PFSK-1 (cell line): ENCODE measurements around the gene ZSCAN5B.

ENCODE experiments used
- FOXP2 ChIP-seq: optimal IDR thresholded peaks from 2 replicates; pipeline ENCODE3; 2011; ENCODE audit warnings: borderline replicate concordance, control low read depth, inconsistent platforms; ENCODE audit not compliant: insufficient read depth; ENCODE audit errors: extremely low read length, extremely low read depth
- POLR2AphosphoS5 ChIP-seq: IDR thresholded peaks from 2 replicates; pipeline ENCODE4 v1.6.1; 2012; ENCODE audit warnings: low read depth, mild to moderate bottlenecking, control low read depth, low read length, moderate library complexity
- SIN3A ChIP-seq: IDR thresholded peaks from 2 replicates; pipeline ENCODE4 v1.6.1; 2012; ENCODE audit warnings: mild to moderate bottlenecking, low read length, moderate library complexity, borderline replicate concordance; ENCODE audit not compliant: insufficient read depth
- TAF1 ChIP-seq: IDR thresholded peaks from 2 replicates; pipeline ENCODE4 v1.6.1; 2012; ENCODE audit warnings: low read length, control low read depth, borderline replicate concordance; ENCODE audit not compliant: insufficient read depth
- TF ChIP-seq, protein P1 (sequence below), 2 experiments: IDR thresholded peaks; 2 replicates each; pipeline versions ENCODE4 v1.6.1 to v1.8.0; 2011 to 2012; ENCODE audit warnings: low read depth in 2 of 2, low read length in 2 of 2, control low read depth in 1 of 2, inconsistent platforms in 1 of 2, mild to moderate bottlenecking in 1 of 2, moderate library complexity in 1 of 2; ENCODE audit not compliant: insufficient read depth in 1 of 2

The ZSCAN5B gene

DNA sequence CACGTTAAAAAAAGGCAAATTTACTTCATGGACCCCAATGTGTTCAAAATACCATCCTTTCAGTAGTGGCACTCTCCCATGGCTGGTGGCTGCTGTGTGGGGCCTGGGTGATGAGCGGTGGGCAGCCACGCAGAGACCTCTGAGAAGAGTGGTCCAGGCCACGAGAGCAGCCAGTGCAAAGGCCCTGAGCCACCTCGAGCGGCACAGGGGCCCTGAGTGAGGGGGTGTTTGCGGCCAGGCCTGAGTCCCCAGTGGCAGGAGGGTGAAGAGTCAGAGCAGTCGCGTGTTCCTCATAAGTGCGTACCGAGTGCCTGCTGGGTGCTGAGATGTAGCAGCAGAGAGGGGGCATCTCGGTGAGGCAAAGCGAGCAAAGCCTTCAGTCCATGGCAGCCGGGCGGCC, 49.5 kb downstream of the ZSCAN5B start:
- TF ChIP-seq TAF1 (no peak), FOXP2 (no peak), SIN3A (no peak), POLR2AphosphoS5 (no peak)
- TF ChIP-seq, protein P1, sequence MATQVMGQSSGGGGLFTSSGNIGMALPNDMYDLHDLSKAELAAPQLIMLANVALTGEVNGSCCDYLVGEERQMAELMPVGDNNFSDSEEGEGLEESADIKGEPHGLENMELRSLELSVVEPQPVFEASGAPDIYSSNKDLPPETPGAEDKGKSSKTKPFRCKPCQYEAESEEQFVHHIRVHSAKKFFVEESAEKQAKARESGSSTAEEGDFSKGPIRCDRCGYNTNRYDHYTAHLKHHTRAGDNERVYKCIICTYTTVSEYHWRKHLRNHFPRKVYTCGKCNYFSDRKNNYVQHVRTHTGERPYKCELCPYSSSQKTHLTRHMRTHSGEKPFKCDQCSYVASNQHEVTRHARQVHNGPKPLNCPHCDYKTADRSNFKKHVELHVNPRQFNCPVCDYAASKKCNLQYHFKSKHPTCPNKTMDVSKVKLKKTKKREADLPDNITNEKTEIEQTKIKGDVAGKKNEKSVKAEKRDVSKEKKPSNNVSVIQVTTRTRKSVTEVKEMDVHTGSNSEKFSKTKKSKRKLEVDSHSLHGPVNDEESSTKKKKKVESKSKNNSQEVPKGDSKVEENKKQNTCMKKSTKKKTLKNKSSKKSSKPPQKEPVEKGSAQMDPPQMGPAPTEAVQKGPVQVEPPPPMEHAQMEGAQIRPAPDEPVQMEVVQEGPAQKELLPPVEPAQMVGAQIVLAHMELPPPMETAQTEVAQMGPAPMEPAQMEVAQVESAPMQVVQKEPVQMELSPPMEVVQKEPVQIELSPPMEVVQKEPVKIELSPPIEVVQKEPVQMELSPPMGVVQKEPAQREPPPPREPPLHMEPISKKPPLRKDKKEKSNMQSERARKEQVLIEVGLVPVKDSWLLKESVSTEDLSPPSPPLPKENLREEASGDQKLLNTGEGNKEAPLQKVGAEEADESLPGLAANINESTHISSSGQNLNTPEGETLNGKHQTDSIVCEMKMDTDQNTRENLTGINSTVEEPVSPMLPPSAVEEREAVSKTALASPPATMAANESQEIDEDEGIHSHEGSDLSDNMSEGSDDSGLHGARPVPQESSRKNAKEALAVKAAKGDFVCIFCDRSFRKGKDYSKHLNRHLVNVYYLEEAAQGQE (IDR thresholded peaks at IDR 0.05; ENCODE audit: insufficient read depth in 1 of 2, low read depth in 2 of 2, low read length in 2 of 2) = no peak

DNA sequence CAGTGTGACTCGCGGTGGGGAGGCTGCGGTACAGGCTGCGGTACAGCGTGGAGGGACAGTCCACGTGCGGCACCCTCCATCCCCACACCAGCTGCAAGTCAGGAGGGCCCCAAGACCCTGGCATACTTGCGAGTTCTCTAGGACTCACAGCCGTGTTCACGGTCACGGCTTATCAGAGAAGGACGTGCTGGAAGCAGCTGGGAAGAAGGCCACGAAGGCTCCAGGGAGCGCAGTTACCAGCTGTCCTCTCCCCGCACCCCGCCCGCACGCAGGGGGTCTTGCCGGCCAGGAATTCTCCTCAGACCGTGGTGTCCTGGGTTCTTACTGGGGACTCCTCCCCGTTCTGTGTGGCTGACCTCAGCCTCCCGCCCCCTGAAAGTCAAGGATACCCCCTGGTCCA, 50.3 kb downstream of the ZSCAN5B start:
- no peak for TF ChIP-seq TAF1
- TF ChIP-seq FOXP2 = no peak
- no peak for TF ChIP-seq SIN3A
- TF ChIP-seq, protein P1 (IDR thresholded peaks at IDR 0.05; ENCODE audit: insufficient read depth in 1 of 2, low read depth in 2 of 2, low read length in 2 of 2) = no peak
- TF ChIP-seq POLR2AphosphoS5 = no peak

DNA sequence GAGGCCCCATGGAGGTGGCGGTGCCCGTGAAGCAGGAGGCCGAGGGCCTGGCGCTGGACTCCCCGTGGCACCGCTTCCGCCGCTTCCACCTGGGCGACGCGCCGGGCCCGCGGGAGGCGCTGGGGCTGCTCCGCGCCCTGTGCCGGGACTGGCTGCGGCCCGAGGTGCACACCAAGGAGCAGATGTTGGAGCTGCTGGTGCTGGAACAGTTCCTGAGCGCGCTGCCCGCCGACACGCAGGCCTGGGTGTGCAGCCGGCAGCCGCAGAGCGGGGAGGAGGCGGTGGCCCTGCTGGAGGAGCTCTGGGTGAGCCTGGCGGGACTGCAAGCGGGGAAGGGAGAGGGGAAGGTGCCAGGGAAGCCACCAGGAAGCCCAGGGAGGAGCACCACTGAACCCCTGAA, 50.7 kb downstream of the ZSCAN5B start:
- TF ChIP-seq, protein P1 (IDR thresholded peaks at IDR 0.05; ENCODE audit: insufficient read depth in 1 of 2, low read depth in 2 of 2, low read length in 2 of 2) = no peak

DNA sequence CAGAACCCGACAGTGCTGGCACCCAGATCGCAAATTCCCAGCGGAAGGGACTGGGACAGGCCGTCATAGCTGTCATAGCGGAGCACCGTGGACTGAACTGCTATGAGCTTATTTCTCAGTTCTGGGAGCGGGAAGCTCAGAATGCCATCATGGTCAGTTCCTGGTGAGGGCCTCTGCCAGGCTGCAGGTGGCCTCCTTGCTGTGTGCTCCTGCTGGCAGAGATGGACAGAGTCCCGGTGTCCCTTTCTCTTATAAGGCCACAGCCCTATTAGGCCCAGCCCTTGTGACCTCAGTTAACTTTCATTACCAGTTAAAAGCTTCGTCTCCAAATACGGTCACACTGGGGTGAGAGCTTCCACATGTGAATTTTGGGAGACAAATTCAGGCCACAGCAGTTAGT, 51.9 kb downstream of the ZSCAN5B start:
- TF ChIP-seq SIN3A (no peak), FOXP2 (no peak), TAF1 (no peak), POLR2AphosphoS5 (no peak)
- TF ChIP-seq, protein P1 (IDR thresholded peaks at IDR 0.05; ENCODE audit: insufficient read depth in 1 of 2, low read depth in 2 of 2, low read length in 2 of 2) = no peak

DNA sequence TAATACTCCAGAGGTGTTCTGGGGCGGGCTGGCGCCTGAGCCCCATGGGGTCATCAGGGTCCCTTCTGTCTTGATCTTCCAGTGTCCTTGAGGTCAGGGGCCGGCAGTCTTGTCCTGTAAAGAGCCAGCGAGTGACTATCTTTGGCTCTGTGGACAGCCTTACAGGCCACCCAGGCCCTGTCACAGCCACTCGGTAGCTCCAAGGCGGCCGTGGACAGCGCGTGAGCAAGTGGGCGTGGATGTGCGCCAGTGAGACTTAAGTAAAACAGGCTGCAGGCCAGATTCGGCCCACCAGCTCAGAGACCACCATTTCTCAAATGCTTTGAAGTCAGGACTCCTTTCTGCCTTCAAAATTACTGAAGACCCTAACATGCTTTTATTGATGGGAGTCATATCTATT, 52.8 kb downstream of the ZSCAN5B start:
- TF ChIP-seq SIN3A (no peak), POLR2AphosphoS5 (no peak), FOXP2 (no peak), TAF1 (no peak)
- TF ChIP-seq, protein P1 (IDR thresholded peaks at IDR 0.05; ENCODE audit: insufficient read depth in 1 of 2, low read depth in 2 of 2, low read length in 2 of 2) = no peak
